HG03103 (cell line): ENCODE measurements around the gene CDH22.

Source experiments
- ATAC-seq: cut with Tn5 transposase; IDR thresholded peaks from one replicate; pipeline ENCODE4 v1.9.1; 2021; ENCODE audit warnings: low read depth; ENCODE audit not compliant: unreplicated experiment

Gene CDH22

GRCh38 chr20:46344488-46345162 is 36.3 kb upstream of the CDH22 start:
- no peak for ATAC-seq

GRCh38 chr20:46343975-46344357 is 35.7 kb upstream of the CDH22 start:
- ATAC-seq: no peak

GRCh38 chr20:46343348-46343974 is 35.2 kb upstream of the CDH22 start:
- no peak for ATAC-seq

GRCh38 chr20:46342451-46343347 is 34.4 kb upstream of the CDH22 start:
- no peak for ATAC-seq

- ATAC-seq: no peak
Observed at GRCh38 chr20:46342010-46342378, 33.7 kb upstream of the CDH22 start.

GRCh38 chr20:46341074-46342009 is 33.0 kb upstream of the CDH22 start:
- no peak for ATAC-seq

GRCh38 chr20:46339037-46339436 is 30.7 kb upstream of the CDH22 start:
- no peak for ATAC-seq

- ATAC-seq: no peak
Observed at GRCh38 chr20:46336735-46337134, 28.4 kb upstream of the CDH22 start.

- ATAC-seq: no peak
Observed at GRCh38 chr20:46334303-46334904, 26.1 kb upstream of the CDH22 start.

- ATAC-seq: no peak
Observed at GRCh38 chr20:46333161-46333991, 25.1 kb upstream of the CDH22 start.

- ATAC-seq: no peak
Observed at GRCh38 chr20:46332373-46333160, 24.3 kb upstream of the CDH22 start.

GRCh38 chr20:46331611-46332361 is 23.5 kb upstream of the CDH22 start:
- no peak for ATAC-seq

GRCh38 chr20:46330831-46331371 is 22.6 kb upstream of the CDH22 start:
- no peak for ATAC-seq

- ATAC-seq: no peak
Observed at GRCh38 chr20:46330072-46330763, 21.9 kb upstream of the CDH22 start.

- no peak for ATAC-seq
Observed at GRCh38 chr20:46328200-46328882, 20.0 kb upstream of the CDH22 start.

- no peak for ATAC-seq
Observed at GRCh38 chr20:46327557-46327956, 19.3 kb upstream of the CDH22 start.
